Ascending aorta (tissue), 2 donors: ENCODE measurements around the gene MSTN. TPM values are rescaled to one million over a fixed set of nuclear protein-coding genes. Genes with fewer than 3 reads are reported as not detected.

Experiments
- DNase-seq, 2 donors: peaks; one replicate each; pipeline ENCODE4 v3.0.0-alpha.2; 2019; ENCODE audit warnings: low spot score in 2 of 2
- H3K27ac ChIP-seq, 2 donors: fragments of 200-600 bp; sonication (generic); one replicate each; pipeline ENCODE4 v1.5.1; 2016 to 2017; ENCODE audit warnings: mild to moderate bottlenecking in 1 of 2
- H3K27me3 ChIP-seq: fragments of 200-600 bp; sonication (generic); one replicate; pipeline ENCODE4 v1.5.1; 2017
- H3K36me3 ChIP-seq, 2 donors: fragments of 200-600 bp; sonication (generic); one replicate each; pipeline ENCODE4 v1.5.1; 2016
- H3K4me1 ChIP-seq, 2 donors: fragments of 200-600 bp; sonication (generic); one replicate each; pipeline ENCODE4 v1.5.1; 2016 to 2017; ENCODE audit warnings: mild to moderate bottlenecking in 1 of 2
- H3K4me3 ChIP-seq, 2 donors: fragments of 200-600 bp; sonication (generic); one replicate each; pipeline ENCODE4 v1.5.1; 2016 to 2017; ENCODE audit warnings: mild to moderate bottlenecking in 1 of 2
- H3K9me3 ChIP-seq, 2 donors: fragments of 200-600 bp; sonication (generic); one replicate each; pipeline ENCODE4 v1.5.1; 2016
- intact Hi-C: fragments of 100-400 bp; cut with DNase I; formaldehyde crosslinking; loops from one replicate; pipeline ENCODE4 v1.15.1; 2023
- total RNA-seq: library from RNA; depleted of rRNA; stranded (reverse); fragments of >200 nt; gene quantifications from one replicate; pipeline ENCODE4 v1.1.0, GENCODE V29; 2016
- TF ChIP-seq, protein P1 (sequence below), 3 experiments: fragments of 200-600 bp in 2 of 3; fragments of 450-650 bp in 1 of 3; sonication (generic) in 2 of 3; IDR thresholded peaks; one replicate each; pipeline ENCODE4 v1.5.1; 2016 to 2019; ENCODE audit warnings: antibody characterized with exemption in 3 of 3, mild to moderate bottlenecking in 1 of 3, moderate library complexity in 1 of 3

The MSTN gene
- not detected for total RNA-seq

- Histone ChIP-seq H3K36me3 (no peaks in the 10 kb centered on the region), H3K4me3 (no peak within 1 kb of the TSS), H3K9me3 (no peaks in the 10 kb centered on the region), H3K27me3 (no peaks in the 10 kb centered on the region), H3K4me1 (no peaks in the 10 kb centered on the region), H3K27ac (no peak within 1 kb of the TSS)
- intact Hi-C loops, result no loop called here
- TF ChIP-seq, protein P1, sequence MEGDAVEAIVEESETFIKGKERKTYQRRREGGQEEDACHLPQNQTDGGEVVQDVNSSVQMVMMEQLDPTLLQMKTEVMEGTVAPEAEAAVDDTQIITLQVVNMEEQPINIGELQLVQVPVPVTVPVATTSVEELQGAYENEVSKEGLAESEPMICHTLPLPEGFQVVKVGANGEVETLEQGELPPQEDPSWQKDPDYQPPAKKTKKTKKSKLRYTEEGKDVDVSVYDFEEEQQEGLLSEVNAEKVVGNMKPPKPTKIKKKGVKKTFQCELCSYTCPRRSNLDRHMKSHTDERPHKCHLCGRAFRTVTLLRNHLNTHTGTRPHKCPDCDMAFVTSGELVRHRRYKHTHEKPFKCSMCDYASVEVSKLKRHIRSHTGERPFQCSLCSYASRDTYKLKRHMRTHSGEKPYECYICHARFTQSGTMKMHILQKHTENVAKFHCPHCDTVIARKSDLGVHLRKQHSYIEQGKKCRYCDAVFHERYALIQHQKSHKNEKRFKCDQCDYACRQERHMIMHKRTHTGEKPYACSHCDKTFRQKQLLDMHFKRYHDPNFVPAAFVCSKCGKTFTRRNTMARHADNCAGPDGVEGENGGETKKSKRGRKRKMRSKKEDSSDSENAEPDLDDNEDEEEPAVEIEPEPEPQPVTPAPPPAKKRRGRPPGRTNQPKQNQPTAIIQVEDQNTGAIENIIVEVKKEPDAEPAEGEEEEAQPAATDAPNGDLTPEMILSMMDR (IDR thresholded peaks at IDR 0.05), result no peak
- no peak for DNase-seq
Observed at GRCh38 chr2:190062601-190063000, at the start of gene MSTN. Gene MSTN (minus strand): TSS chr2:190062729. CDS start chr2:190062596, 133 bp downstream.

DNA sequence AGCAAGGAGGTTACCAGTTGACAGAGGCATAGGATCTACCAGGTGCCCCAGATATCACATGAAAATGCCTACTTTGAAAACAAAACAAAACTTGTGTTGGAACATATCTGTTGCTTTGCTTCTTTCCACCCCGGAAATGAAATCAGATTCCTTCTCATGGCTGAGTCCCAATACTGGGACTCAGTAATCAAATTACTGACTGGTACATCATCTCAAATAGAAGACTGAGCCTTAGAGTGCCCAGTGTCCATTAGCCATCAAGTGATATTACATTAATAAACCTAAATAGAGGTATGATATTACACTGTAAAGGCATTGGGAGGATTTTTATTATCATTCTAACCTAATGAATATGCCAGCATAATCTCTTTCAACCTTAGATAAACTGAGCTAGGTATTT lies 48.6 kb upstream of the MSTN start:
- Histone ChIP-seq H3K4me1 (no peaks in the 10 kb centered on the region), H3K27me3 (no peaks in the 10 kb centered on the region), H3K27ac (no peak overlapping the region), H3K36me3 (no peaks in the 10 kb centered on the region), H3K4me3 (no peak overlapping the region), H3K9me3 (no peaks in the 10 kb centered on the region)
- intact Hi-C loops, result no loop called here
- TF ChIP-seq, protein P1 (IDR thresholded peaks at IDR 0.05), result no peak
- DNase-seq, result no peak

DNA sequence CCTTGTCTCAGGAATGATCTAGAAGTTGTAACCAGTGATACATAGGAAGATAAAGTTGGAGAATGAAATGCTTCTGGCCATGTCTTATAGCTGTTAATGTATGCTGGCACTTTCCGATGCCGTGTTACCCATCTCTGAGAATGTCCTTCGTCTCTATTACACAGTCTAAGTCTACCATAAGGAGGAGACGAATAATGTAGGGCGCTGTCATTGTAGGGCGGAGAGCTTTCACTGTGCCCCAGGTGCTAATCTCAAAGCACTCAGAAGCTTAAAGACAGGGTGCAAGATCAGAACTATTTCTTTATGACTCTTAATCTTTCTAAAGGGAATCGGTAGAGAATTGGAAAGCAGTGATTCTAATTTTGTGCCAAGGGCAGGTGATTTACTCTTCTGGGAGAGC lies 48.2 kb upstream of the MSTN start:
- Histone ChIP-seq H3K4me3 (no peak overlapping the region), H3K36me3 (no peaks in the 10 kb centered on the region), H3K9me3 (no peaks in the 10 kb centered on the region), H3K4me1 (no peaks in the 10 kb centered on the region), H3K27me3 (no peaks in the 10 kb centered on the region), H3K27ac (no peak overlapping the region)
- intact Hi-C loops, result no loop called here
- TF ChIP-seq, protein P1 (IDR thresholded peaks at IDR 0.05), result no peak
- no peak for DNase-seq

- TF ChIP-seq, protein P1 (IDR thresholded peaks at IDR 0.05), result no peak
- Histone ChIP-seq H3K4me3 (no peak overlapping the region), H3K9me3 (no peaks in the 10 kb centered on the region), H3K27ac (no peak overlapping the region), H3K27me3 (no peaks in the 10 kb centered on the region), H3K36me3 (no peaks in the 10 kb centered on the region), H3K4me1 (no peaks in the 10 kb centered on the region)
- intact Hi-C loops, result no loop called here
- no peak for DNase-seq
Observed at GRCh38 chr2:190110131-190110530, 47.6 kb upstream of the MSTN start.

DNA sequence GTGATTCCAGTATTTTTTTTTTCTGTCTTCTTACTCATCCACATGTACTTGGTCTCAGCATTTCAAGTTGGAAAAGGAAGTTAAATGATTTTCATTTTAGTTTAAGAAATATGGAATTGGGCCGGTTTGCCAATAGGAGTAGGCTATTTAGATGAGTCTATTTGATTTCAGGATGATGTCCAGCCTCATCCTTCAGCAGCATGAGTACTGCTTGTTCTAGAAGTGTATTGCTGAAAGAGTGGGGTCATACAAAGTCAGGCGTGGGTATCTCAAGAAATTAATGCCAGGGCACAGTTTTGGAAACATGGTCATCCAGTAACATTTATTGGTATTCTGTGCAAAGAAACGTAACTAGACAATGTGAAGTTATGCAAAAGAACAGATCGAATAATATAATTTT lies 44.9 kb upstream of the MSTN start:
- no peaks in the 10 kb centered on the region for H3K4me1 ChIP-seq
- no peaks in the 10 kb centered on the region for H3K9me3 ChIP-seq
- no peak for DNase-seq
- no peak overlapping the region for H3K4me3 ChIP-seq
- TF ChIP-seq, protein P1 (IDR thresholded peaks at IDR 0.05), result no peak
- H3K27me3 ChIP-seq, result no peaks in the 10 kb centered on the region
- H3K27ac ChIP-seq, result no peak overlapping the region
- no peaks in the 10 kb centered on the region for H3K36me3 ChIP-seq
- intact Hi-C loops, result no loop called here

GRCh38 chr2:190106783-190107182 lies 44.3 kb upstream of the MSTN start:
- Histone ChIP-seq H3K4me1 (no peaks in the 10 kb centered on the region), H3K27ac (no peak overlapping the region), H3K9me3 (no peaks in the 10 kb centered on the region), H3K36me3 (no peaks in the 10 kb centered on the region), H3K27me3 (no peaks in the 10 kb centered on the region), H3K4me3 (no peak overlapping the region)
- TF ChIP-seq, protein P1 (IDR thresholded peaks at IDR 0.05), result no peak
- DNase-seq, result no peak
- intact Hi-C loops, result no loop called here
